ENCODE measurements around the gene GALC. TPM values are rescaled to one million over a fixed set of nuclear protein-coding genes. Genes with fewer than 3 reads are reported as not detected.

Gene GALC
- polyA plus RNA-seq, 3 donors = 44.4 to 46.7 (median 46.6) TPM

DNA sequence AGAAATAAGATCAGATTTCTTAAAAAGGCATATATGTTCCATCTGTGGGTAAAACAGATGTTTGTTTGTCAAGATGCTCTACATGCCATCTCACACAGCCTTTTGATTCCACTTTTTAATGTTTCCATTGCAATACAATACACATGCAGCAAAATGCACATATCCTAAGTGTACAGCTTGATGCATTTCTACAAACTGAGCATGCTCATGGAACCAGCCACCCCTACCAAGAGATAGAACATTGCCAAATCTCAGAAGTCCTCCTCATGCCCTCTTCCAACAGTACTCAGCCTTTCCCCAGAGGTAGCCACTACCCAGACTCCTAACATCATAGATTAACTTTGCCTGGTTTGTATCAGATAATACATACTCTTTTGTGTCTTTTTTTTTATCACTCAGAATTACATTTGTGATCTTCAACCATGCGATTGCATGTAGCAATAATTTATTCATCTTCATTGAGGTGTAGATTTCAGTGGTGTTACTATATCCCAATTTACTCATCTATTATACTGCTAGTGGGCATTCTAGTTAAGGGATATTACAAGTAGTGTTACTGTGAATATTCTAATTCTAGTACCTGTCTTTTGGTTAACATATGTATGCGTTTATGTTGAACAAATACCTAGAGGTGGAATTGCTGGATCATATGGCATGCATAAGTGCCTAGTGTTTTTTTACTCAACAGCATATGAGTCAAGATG, 15.2 kb upstream of the GALC start:
- DNase-seq (ENCODE audit: low read depth in 3 of 3, low spot score in 2 of 3) = no peak

DNA sequence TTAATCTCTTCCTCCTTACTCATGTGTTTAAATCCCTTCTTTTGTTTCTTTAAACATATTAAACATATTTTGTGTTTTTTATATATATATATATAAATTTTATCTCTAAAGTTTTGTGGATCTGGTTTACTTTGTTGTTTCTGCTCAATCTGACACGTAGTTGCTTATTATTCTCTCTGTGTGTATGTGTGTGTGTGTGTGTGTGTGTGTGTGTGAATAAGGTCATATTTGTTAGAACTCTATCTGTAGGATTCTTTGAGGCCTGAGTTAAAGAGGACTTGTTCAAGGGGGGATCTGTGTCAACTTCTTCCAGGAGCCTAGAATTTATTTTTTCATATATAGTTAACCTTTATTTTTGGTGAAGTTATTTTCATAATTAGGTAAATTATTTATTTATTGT, 14.6 kb upstream of the GALC start:
- no peak for DNase-seq (ENCODE audit: low read depth in 3 of 3, low spot score in 2 of 3)

DNA sequence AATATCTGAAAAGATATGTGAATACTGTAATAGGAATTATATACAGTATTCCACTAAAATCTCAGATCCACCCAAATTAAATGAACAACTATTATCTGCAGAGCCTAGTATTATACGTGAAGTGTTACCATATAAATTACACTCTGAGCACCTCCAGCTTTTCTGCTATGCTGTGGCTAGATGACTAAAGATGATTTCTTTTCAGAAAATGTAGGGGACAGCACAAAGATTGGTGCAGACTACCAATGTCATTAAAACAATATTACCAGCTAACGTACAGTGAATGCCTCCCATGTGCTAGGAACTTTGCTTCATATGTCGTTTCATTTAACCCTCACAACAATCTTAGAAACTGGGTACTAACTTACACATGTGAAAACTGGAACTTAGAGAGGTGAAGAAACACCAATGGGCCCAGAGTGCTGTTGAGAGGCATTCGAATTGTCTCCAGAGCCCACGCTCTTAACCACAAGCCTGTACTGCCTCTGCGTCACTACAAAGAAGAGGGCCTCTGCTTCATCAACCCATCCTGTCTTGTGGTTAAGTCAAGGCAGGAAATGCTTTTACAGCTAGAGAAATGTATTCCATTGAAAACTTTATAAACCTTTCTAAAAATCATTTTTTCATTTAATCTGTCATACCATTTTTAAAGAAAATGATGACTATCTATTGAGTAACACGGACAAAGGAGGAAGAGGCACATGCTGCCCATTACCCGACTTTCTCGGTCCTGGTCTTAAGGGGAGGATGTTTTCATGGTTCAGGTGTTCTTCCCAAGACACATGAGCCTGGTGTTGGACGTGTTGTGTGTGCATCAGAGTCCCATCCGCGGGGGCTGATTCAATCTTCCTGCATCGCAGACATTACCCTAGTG, 13.2 kb upstream of the GALC start:
- no peak for DNase-seq (ENCODE audit: low read depth in 3 of 3, low spot score in 2 of 3)

DNA sequence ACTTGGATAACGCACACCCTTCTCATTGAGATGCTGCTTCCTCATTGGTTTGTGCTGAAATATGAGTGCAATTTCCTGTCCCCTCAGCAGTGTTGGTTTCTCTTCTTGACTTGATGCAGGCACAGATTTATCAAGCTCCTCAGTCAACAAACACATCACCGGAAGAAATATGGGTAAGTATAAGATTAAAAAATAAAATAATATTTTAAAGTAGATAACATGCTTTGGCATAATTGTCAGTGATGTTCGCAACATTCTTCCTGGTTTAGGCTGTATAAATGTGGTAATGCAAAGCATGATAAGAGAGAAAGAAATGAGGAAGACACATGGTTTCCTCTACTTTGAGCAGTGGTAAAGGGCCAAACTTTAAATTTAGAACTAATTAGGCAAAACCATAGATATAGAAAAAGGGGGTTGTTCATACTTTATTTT, 12.1 kb upstream of the GALC start, which contains the start of gene GPR65:
Gene GPR65 (plus strand): TSS at position 86 of the 432 bp plus-strand sequence. CDS start 5,713 bp downstream, outside the sequence.
- no peak for DNase-seq (ENCODE audit: low read depth in 3 of 3, low spot score in 2 of 3)

DNA sequence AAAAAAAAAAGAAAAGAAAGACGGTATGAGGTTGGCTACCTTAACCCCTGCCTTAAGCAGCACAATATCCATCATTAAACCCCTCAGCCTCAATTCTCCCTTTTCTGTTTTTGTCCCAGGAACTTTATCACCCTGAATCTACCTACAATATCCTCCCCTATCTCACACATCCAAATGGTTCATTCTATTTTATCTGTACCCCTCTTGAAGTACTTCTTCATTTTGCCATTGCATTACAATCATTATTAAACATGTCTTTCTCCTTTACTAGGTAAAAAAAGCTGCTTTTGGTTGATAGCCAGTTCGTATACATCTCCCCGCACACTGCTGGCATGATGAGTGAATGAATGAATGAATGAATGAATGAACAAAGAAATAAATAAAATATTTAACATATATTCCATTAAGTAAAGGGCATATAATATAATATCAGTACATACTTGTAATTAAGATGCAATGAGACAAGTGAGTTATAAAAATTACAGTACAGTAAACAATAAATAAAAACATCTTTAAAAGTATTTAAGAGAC, 11.6 kb upstream of the GALC start:
- no peak for DNase-seq (ENCODE audit: low read depth in 3 of 3, low spot score in 2 of 3)

DNA sequence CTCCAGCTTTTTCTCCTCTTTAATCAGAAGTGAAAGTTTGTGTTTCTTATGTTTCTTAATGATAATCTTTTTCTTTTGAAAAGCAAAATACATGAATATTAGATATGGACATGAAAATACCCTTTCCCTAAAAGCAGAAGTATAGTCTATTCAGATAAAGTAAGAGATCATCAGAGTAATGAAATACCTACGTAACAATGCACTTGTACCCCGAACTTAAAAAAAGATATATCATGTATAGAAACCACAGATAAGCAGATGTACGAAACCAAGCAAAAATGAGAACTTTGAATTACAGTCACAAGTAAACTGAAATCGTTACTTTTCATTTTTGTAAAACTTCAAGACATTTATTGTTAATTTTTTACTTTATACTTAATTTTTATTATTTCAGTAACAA, 10.4 kb upstream of the GALC start:
- DNase-seq (ENCODE audit: low read depth in 3 of 3, low spot score in 2 of 3) = no peak

DNA sequence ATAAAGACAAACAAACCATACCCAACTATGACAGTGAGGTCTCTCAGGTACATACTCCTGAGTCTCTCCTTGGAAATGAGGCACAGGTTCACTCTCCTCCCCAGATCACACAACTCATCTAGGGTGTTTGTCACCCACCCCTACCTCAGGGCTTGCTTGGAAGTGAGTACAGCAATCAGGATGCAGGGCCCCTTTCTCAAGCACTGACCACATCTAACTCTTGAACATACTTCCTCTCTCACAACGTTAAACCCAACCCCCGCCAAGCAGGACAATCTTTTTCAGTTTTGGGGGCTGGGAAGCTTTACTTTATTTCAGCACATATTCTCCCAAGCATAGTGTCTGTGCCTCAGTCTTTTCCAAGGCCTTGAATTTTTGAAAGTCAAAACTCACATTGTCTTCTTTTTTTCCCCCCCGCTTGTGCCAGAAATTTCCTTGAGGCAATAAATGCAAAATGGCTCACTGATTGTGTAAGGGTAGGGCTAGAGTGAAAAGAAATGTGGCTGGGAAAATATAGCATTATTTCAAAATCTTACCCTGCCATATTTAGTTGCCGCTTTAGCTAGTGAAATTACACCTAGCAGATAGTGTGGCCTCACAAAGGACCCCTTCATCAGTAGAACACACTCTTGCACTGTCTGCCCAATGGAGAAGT, 9.6 kb upstream of the GALC start:
- DNase-seq (ENCODE audit: low read depth in 3 of 3, low spot score in 2 of 3) = no peak

DNA sequence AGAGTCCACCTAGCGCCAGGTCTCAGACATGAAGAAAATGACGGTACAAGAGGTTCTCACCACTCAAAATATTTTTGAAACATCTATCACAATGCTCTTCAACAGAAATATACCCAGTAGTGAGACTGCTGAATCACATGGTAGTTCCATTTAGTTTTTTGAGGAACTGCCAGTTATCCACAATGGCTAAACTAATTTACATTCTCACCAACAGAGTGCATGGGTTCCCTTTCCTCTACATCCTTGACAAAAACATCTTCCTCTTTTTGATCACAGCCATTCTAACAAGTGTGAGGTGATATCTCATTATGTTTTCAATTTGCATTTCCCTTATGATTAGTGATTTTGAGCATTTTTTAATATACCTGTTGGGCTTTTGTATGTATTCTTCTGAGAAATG, 6.3 kb upstream of the GALC start:
- DNase-seq (ENCODE audit: low read depth in 3 of 3, low spot score in 2 of 3) = no peak

DNA sequence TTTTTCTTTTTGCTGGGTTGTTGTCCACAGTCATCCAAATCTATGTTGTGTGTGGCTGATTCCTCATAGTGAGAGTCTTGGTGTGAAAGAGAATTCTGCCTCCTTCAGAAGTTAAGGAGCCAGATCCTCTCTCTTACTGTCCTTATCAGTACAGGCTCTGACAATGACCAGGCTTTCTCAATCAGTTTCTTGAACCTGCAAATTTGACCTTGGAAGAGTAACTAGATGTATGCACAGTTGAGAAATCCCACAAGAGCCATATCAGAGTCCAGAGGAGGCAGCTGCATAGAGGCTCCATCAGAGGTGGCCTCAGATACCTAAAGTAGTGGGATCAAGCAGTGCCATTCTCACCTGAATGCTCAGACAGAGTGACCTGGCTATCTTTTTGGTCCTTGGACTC, 5.5 kb upstream of the GALC start:
- DNase-seq (ENCODE audit: low read depth in 3 of 3, low spot score in 2 of 3) = no peak

DNA sequence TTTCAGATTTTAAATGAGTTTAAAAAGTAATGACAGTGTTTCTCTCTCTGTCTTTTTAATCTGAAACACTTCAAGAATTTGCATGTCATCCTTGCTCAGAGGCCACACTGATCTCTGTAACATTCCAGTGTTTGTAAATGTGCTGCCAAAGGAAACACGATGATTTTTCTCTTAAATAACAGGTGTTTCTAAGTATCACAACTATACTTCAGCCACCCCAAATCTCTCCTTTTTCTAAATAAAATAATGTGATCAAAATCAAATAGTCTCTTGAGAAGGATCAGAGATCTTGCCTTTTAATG, 3.3 kb upstream of the GALC start:
- no peak for DNase-seq (ENCODE audit: low read depth in 3 of 3, low spot score in 2 of 3)

DNA sequence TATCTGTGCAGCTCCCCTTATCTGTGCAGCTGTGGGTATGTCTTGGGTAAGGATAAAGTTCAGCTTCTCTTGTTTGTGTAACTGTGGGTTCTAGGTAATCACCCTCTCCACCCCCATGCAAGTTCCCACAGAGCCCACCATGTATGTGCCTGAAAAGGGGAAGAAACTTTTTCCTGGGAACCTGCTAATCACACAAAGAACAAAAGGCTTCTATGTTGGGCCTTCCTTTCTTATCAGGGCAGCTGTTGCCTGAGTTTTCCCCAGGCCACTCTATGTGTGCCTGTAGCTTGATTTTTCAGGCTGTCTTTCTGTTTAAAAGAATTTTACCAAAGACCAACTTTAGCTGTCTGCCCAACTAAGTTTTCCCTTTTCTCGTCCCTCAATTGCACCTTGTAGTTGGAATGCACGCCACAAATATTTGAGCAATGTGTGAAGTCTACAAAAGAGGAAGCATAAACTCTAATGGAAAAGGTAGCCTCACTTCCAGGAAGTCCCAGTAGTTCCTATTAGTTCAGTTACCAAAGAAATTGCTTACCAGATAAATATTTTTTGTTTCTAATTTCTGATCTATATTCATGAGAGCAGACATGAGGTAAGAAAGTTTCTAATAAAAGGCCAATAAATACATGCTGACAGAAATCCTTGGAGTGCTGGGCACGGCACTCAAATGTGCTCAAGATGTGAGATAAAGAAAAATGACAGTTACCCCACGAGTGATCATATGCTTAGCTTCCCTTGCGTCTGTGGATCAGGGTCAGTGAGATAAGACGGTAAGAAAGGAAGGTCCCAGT, 2.7 kb upstream of the GALC start:
- no peak for DNase-seq (ENCODE audit: low read depth in 3 of 3, low spot score in 2 of 3)

DNA sequence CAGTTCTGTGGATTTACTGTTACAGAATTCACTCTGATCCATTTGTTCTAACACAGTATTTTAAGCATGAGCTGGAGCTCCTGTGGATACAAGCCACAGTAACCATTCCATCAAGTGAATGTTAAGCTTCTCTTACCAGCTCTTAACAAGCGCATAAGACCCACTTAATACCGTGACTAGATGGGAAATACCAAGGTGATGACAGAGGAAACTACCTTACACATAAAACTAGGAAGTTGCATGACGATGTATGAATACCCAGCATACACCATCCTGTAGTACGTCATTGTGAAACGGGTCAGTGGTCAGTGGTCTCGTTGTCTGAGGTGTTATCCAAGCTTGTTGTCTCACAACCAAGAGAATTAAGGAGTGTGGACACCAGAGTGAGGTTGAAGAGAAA, 2.0 kb upstream of the GALC start:
- no peak for DNase-seq (ENCODE audit: low read depth in 3 of 3, low spot score in 2 of 3)

DNA sequence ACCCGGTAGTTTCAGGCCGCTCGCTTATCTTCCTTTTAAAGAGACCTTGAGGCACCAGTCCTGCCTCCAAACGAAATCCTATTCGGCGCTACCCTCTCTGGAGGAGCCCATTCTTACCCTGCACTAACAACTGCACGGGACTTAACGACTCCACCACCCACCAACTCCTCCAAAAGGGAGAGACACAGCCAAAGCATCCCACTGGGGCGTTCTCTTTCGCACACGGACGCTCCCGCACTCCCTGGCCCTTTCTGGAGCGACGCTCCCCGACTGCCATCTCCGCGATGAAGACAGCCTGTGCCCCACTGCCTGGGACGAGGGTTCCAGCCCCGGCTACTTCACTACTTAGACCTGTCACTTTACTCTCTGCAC, 650 bp downstream of the GALC start:
- no peak for DNase-seq (ENCODE audit: low read depth in 3 of 3, low spot score in 2 of 3)

DNA sequence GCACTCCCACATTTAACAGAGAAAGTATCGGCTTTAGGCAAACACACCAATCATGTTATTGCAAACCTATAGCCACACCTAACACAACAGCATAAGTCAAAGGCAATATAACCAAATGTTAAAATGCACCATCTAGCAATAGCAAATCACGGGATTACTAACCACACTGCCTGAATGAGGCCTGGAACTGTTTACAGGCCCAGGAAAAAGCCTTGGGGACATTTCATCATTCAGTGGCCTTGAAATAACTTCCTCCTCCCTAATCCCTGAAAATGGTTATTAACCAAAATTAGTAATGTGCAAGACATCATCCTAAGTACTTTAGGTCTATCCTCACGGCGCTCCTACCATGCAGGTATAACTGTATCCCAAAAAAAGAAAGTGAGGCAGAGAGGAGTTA, 2.3 kb downstream of the GALC start:
- no peak for DNase-seq (ENCODE audit: low read depth in 3 of 3, low spot score in 2 of 3)

DNA sequence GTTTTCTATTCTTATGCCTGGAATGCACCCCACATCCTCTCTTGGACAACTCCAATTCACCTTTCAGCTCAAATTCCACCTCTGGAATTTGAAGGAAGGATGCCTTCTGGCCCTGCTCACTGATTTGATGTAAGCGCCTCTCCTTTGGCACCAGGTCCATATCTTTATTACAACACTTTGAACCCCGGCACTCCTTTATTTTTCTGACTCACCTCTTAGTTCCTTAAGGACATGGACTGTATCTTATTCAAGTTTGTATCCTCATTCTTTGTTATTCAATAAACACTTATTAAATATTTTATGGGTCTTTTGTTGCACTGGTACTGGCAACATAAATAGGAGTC, 3.1 kb downstream of the GALC start:
- no peak for DNase-seq (ENCODE audit: low read depth in 3 of 3, low spot score in 2 of 3)

DNA sequence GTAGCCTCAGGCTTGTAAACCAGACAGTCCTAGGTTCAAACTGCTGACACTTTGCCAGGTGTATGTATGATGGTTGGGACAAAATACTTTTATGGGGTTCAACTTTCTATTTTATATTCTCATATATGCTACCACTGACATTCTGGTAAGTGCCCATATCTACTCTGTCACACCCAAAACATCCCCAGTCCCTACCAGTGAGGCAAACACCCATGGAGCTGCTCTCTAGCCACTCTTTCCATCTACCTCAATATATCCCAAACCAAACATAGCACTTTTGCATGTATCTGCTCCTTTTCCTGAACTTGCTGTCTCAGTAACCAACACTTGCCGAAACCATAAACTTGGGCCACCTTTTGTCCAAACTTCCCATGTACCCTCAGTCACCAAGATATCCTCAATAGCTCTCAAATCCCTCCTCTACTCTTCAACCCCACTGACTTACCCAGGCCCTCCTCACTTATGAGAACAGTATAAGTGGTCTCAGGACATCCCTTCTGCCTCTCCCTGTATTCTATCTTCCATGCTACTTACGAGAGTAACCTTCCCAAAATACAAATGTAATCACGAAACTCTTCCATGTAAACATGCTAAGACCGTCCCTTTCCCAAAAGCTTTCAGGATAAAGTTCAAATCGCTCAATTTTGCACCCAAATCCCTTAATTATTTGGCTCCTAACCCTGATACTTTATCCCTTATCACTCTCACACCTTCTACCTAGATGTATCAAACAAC, 3.6 kb downstream of the GALC start:
- DNase-seq (ENCODE audit: low read depth in 3 of 3, low spot score in 2 of 3) = no peak

DNA sequence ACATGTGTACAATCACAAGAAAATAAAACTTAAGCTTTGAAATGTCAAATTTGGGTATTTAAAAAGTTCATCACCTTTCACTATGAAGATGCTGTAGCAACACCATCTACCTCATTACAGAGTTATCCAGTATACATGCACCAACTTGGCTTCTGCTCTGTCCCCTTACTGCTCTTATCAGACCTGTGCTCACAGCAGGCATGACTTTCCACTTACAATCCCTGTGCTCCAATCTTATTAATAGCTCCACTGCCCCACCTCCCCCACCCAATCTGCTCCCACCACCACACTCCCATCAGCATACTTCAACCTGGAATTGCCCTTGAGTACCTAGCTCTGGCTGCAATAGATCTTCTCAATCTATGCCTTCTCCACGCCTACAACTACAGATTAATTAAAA, 13.3 kb downstream of the GALC start:
- no peak for DNase-seq (ENCODE audit: low read depth in 3 of 3, low spot score in 2 of 3)

DNA sequence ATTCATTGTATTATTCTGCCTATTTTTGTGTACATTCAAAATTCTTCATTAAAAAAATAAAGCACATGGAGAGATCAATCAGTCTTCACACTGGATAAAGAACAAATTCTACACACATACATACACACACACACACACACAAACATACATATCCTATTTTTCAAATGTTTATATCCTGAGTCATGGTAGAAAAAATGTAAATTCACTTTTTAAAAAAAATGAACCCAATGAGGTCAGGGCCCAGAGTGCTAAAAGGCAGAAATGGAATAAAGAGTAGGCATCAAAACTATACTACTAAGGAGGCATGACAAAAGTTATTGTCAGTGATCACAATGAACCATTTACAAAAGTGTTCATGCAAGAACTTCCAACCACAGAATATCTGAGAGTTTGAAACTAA, 17.3 kb downstream of the GALC start:
- no peak for DNase-seq (ENCODE audit: low read depth in 3 of 3, low spot score in 2 of 3)

DNA sequence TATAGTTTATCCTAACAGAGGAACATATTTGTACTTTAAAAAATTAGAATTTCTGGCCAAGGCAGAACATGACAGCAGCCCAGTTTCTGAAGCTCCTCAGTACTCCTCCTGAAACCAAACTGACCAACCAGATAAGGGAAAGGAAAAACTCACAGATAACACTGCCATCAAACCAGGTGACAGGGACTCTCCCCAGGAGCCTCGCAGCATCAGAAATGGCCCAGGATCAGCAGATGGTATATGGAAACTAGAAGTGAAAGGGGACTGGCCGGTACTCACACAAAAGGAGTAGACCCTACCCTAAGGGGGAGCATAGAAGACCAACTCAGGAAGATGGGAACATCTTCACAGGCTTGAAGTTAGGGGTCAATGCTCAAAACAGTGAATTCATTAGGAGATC, 22.0 kb downstream of the GALC start:
- no peak for DNase-seq (ENCODE audit: low read depth in 3 of 3, low spot score in 2 of 3)

DNA sequence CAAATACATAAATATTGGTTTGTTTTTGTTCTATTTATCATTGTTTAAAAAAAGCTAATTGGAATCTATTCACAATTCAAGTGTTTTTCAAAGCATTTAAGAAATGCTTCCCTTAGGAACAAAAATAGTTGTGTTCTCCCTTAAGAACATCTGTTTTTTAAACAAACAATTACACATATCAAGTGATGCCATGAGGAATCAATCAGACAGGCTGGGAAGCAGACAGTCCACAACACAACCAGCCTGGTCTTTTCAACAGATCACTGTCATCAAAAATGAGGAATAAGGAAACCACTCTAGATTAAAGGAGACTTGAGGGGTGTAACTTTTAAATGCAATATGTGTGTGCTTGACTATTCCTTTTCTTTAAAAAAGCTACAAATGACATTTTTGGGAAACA, 25.5 kb downstream of the GALC start:
- no peak for DNase-seq (ENCODE audit: low read depth in 3 of 3, low spot score in 2 of 3)

Measured in right renal cortex interstitium (tissue), 3 donors.